ENCODE results near the gene NDST4.

GRCh38 chr4:114839986-114840385 is 273.4 kb downstream of the NDST4 start:
- TF ChIP-seq EZH2phosphoT487 (IDR thresholded peaks at IDR 0.05; ENCODE audit: borderline replicate concordance, low read length) (no peak), CTCF (IDR thresholded peaks at IDR 0.05; ENCODE audit: low read depth, low read length, poor library complexity, severe bottlenecking) (no peak)

Data from DOHH2 (cell line).